GM19395 (cell line): ENCODE measurements around the gene GP1BB.
"Not testable (repeated sequence)": the region's sequence is repeated elsewhere in the genome, so short reads cannot be mapped to it uniquely, and the experiment has no call there.

Source experiments
- ATAC-seq: cut with Tn5 transposase; IDR thresholded peaks from one replicate; pipeline ENCODE4 v1.9.1; 2021; ENCODE audit warnings: mild to moderate bottlenecking, moderate library complexity; ENCODE audit not compliant: unreplicated experiment

GP1BB gene

GRCh38 chr22:19693581-19693980 lies 29.8 kb upstream of the GP1BB start:
- ATAC-seq: no peak

- ATAC-seq: no peak
Measured at GRCh38 chr22:19693981-19694670, 29.2 kb upstream of the GP1BB start.

GRCh38 chr22:19694696-19695095 lies 28.6 kb upstream of the GP1BB start:
- ATAC-seq: no peak

GRCh38 chr22:19696504-19697276 lies 26.6 kb upstream of the GP1BB start:
- no peak for ATAC-seq

- not testable (repeated sequence) for ATAC-seq
Measured at GRCh38 chr22:19697871-19698270, 25.5 kb upstream of the GP1BB start.

GRCh38 chr22:19700790-19701419 lies 22.4 kb upstream of the GP1BB start:
- no peak for ATAC-seq

- ATAC-seq: no peak
Measured at GRCh38 chr22:19701420-19702145, 21.8 kb upstream of the GP1BB start.

- no peak for ATAC-seq
Measured at GRCh38 chr22:19703869-19704268, 19.5 kb upstream of the GP1BB start.

GRCh38 chr22:19704355-19705015 lies 18.9 kb upstream of the GP1BB start:
- ATAC-seq: no peak

- no peak for ATAC-seq
Measured at GRCh38 chr22:19705181-19705934, 18.0 kb upstream of the GP1BB start.

- ATAC-seq: no peak
Measured at GRCh38 chr22:19706661-19707151, 16.6 kb upstream of the GP1BB start.

- ATAC-seq: no peak
Measured at GRCh38 chr22:19707347-19708290, 15.7 kb upstream of the GP1BB start.

- ATAC-seq: no peak
Measured at GRCh38 chr22:19708321-19709011, 14.9 kb upstream of the GP1BB start.

GRCh38 chr22:19709063-19709769 lies 14.1 kb upstream of the GP1BB start:
- ATAC-seq: no peak

- no peak for ATAC-seq
Measured at GRCh38 chr22:19710020-19710768, 13.1 kb upstream of the GP1BB start.

GRCh38 chr22:19710769-19711106 lies 12.6 kb upstream of the GP1BB start:
- ATAC-seq: no peak

GRCh38 chr22:19713245-19713644 lies 10.1 kb upstream of the GP1BB start:
- no peak for ATAC-seq
